HepG2 (cell line): ENCODE results near the gene JUND. TPM values are rescaled to one million over a fixed set of nuclear protein-coding genes. Genes with fewer than 3 reads are reported as not detected.

ENCODE experiments used
- ADNP ChIP-seq: sonication (generic); formaldehyde crosslinking; IDR thresholded peaks from 2 replicates; pipeline ENCODE4 v1.4.0; 2020; ENCODE audit warnings: missing genetic modification reagents
- ARID5B ChIP-seq: IDR thresholded peaks from 2 replicates; pipeline ENCODE4 v1.4.0; 2020; ENCODE audit warnings: mild to moderate bottlenecking, missing genetic modification reagents
- MNT ChIP-seq: fragments of 450-650 bp; IDR thresholded peaks from 2 replicates; pipeline ENCODE4 v1.6.1; 2016
- SKIL ChIP-seq: sonication (generic); formaldehyde crosslinking; IDR thresholded peaks from 2 replicates; pipeline ENCODE4 v1.8.0; 2022; ENCODE audit warnings: missing genetic modification reagents, mild to moderate bottlenecking, moderate library complexity, borderline replicate concordance
- STAG1 ChIP-seq: sonication (generic); formaldehyde crosslinking; IDR thresholded peaks from 2 replicates; pipeline ENCODE4 v1.4.0; 2020; ENCODE audit warnings: missing genetic modification reagents
- TEAD2 ChIP-seq: sonication (generic); formaldehyde crosslinking; IDR thresholded peaks from 2 replicates; pipeline ENCODE4 v1.9.0; 2021; ENCODE audit warnings: missing genetic modification reagents
- ZHX2 ChIP-seq, 2 experiments: sonication (generic) in 1 of 2; formaldehyde crosslinking in 1 of 2; IDR thresholded peaks; 2 replicates each; pipeline versions ENCODE4 v1.6.1 to v1.9.0; 2014 to 2022; ENCODE audit warnings: antibody characterized with exemption in 1 of 2, borderline replicate concordance in 1 of 2, inconsistent platforms in 1 of 2, low read depth in 1 of 2, missing genetic modification reagents in 1 of 2
- ZNF205 ChIP-seq: IDR thresholded peaks from 2 replicates; pipeline ENCODE4 v1.6.1; 2018; ENCODE audit warnings: missing biosample characterization, missing genetic modification reagents
- ZNF329 ChIP-seq: sonication (generic); formaldehyde crosslinking; IDR thresholded peaks from 2 replicates; pipeline ENCODE4 v1.9.0; 2021; ENCODE audit warnings: low read depth, mild to moderate bottlenecking, missing genetic modification reagents
- polyA plus RNA-seq, 8 experiments: library from polyadenylated mRNA; depleted of rRNA in 3 of 8; stranded (reverse) in 7 of 8; unstranded in 1 of 8; fragments of >200 nt; fragmentation: Illumina TruSeq in 4 of 8; extraction: Trizol in 4 of 8; gene quantifications; 2 replicates each; pipeline versions ENCODE4 v1.2.1 to v1.2.3, GENCODE V29; 2011 to 2016; ENCODE audit warnings: low read depth in 4 of 8, missing spikeins in 1 of 8, mixed read lengths in 1 of 8; ENCODE audit not compliant: insufficient read depth in 1 of 8
- total RNA-seq, 5 experiments: library from RNA; depleted of rRNA; stranded (reverse); fragments of >200 nt; fragmentation: Illumina TruSeq; extraction: Trizol; gene quantifications; 2 replicates each; pipeline ENCODE4 v1.2.3, GENCODE V29; 2016; ENCODE audit warnings: low read depth in 1 of 5

JUND gene
- total and polyA plus RNA-seq, 2 of the 13 experiments (the other 11 are each of a cell fraction or from before 2014, with no cell fraction given) = 41.2 to 59.8 TPM

- TF ChIP-seq SKIL (CRISPR knock-in tag) (peak; percentile 47), STAG1 (CRISPR knock-in tag) (0 out of 2 replicates have a peak, but pooled peaks have one; percentile 12), ZNF329 (CRISPR knock-in tag) (no peak), TEAD2 (no peak), ARID5B (peak; percentile 33), ZHX2 (IDR thresholded peaks at IDR 0.05; ENCODE audit: low read depth) (no peak), ZHX2 (CRISPR knock-in tag; IDR thresholded peaks at IDR 0.05; ENCODE audit: borderline replicate concordance) (no peak), ADNP (CRISPR knock-in tag) (peak; percentile 63; the same call in 1 of the 2 replicates), MNT (no peak), ZNF205 (CRISPR knock-in tag) (peak; percentile 54; the same call in 1 of the 2 replicates)
Observed at GRCh38 chr19:18282788-18283141, 1.3 kb upstream of the JUND start (continued).
